T-helper 1 cell treated with Interleukin-12 subunit alpha and Interleukin-12 subunit beta and Interleukin-4 antibody, amounts not matched to agents 30 μg/mL and 1 μg/mL, for 36 hours (primary cell): Measurements from ENCODE around the gene WFDC1.
"Not testable (repeated sequence)": the region's sequence is repeated elsewhere in the genome, so short reads cannot be mapped to it uniquely, and the experiment has no call there.

Experiments
- H3K27ac Mint-ChIP-seq: one replicate; pipeline ENCODE4 v1.8.0; 2021; ENCODE audit warnings: mild to moderate bottlenecking, mixed read lengths
- H3K27me3 Mint-ChIP-seq: one replicate; pipeline ENCODE4 v1.8.0; 2021; ENCODE audit warnings: low read depth, mixed read lengths
- H3K36me3 Mint-ChIP-seq: one replicate; pipeline ENCODE4 v1.8.0; 2021; ENCODE audit warnings: low read depth, mixed read lengths
- H3K4me1 Mint-ChIP-seq: one replicate; pipeline ENCODE4 v1.8.0; 2021; ENCODE audit warnings: low read depth, mixed read lengths
- H3K4me3 Mint-ChIP-seq: one replicate; pipeline ENCODE4 v1.8.0; 2021; ENCODE audit warnings: mild to moderate bottlenecking, moderate library complexity, mixed read lengths
- H3K9me3 Mint-ChIP-seq: one replicate; pipeline ENCODE4 v1.8.0; 2021; ENCODE audit warnings: mixed read lengths

The WFDC1 gene

GRCh38 chr16:84339311-84339710, 44.6 kb downstream of the WFDC1 start:
- no peaks in the 10 kb centered on the region for H3K36me3 Mint-ChIP-seq
- no peak overlapping the region for H3K27ac Mint-ChIP-seq
- H3K4me3 Mint-ChIP-seq, result no peak overlapping the region
- H3K27me3 Mint-ChIP-seq, result peaks cover 8% of the 10 kb centered on the region
- peaks cover 14% of the 10 kb centered on the region for H3K9me3 Mint-ChIP-seq
- no peaks in the 10 kb centered on the region for H3K4me1 Mint-ChIP-seq

- Mint-ChIP-seq H3K36me3 (no peaks in the 10 kb centered on the region), H3K27me3 (peaks cover 8% of the 10 kb centered on the region), H3K9me3 (peaks cover 14% of the 10 kb centered on the region), H3K27ac (no peak overlapping the region), H3K4me1 (no peaks in the 10 kb centered on the region), H3K4me3 (no peak overlapping the region)
These were observed 45.1 kb downstream of the WFDC1 start for GRCh38 chr16:84339766-84340165.

- Mint-ChIP-seq H3K27me3 (peaks cover 6% of the 10 kb centered on the region), H3K4me1 (no peaks in the 10 kb centered on the region), H3K4me3 (no peak overlapping the region), H3K9me3 (peaks cover 11% of the 10 kb centered on the region), H3K27ac (no peak overlapping the region), H3K36me3 (no peaks in the 10 kb centered on the region)
These were observed 45.8 kb downstream of the WFDC1 start for GRCh38 chr16:84340325-84341040.

GRCh38 chr16:84341528-84342295, 47.0 kb downstream of the WFDC1 start:
- H3K27me3 Mint-ChIP-seq, result peaks cover 3% of the 10 kb centered on the region
- H3K36me3 Mint-ChIP-seq, result no peaks in the 10 kb centered on the region
- no peak overlapping the region for H3K27ac Mint-ChIP-seq
- no peaks in the 10 kb centered on the region for H3K4me1 Mint-ChIP-seq
- H3K4me3 Mint-ChIP-seq, result no peak overlapping the region
- peaks cover 8% of the 10 kb centered on the region for H3K9me3 Mint-ChIP-seq

- not testable (repeated sequence) for H3K36me3 Mint-ChIP-seq, H3K27ac Mint-ChIP-seq, H3K27me3 Mint-ChIP-seq, H3K4me3 Mint-ChIP-seq, H3K9me3 Mint-ChIP-seq, H3K4me1 Mint-ChIP-seq
These were observed 49.1 kb downstream of the WFDC1 start for GRCh38 chr16:84343800-84344199.

GRCh38 chr16:84344781-84345180, 50.1 kb downstream of the WFDC1 start:
- Mint-ChIP-seq H3K9me3 (no peaks in the 10 kb centered on the region), H3K4me3 (no peak overlapping the region), H3K36me3 (no peaks in the 10 kb centered on the region), H3K4me1 (no peaks in the 10 kb centered on the region), H3K27me3 (no peaks in the 10 kb centered on the region), H3K27ac (no peak overlapping the region)

GRCh38 chr16:84347161-84347560, 52.5 kb downstream of the WFDC1 start:
- H3K36me3 Mint-ChIP-seq, result no peaks in the 10 kb centered on the region
- H3K9me3 Mint-ChIP-seq, result no peaks in the 10 kb centered on the region
- H3K4me1 Mint-ChIP-seq, result no peaks in the 10 kb centered on the region
- no peak overlapping the region for H3K4me3 Mint-ChIP-seq
- no peak overlapping the region for H3K27ac Mint-ChIP-seq
- no peaks in the 10 kb centered on the region for H3K27me3 Mint-ChIP-seq

- no peaks in the 10 kb centered on the region for H3K4me1 Mint-ChIP-seq
- no peaks in the 10 kb centered on the region for H3K27me3 Mint-ChIP-seq
- no peak overlapping the region for H3K4me3 Mint-ChIP-seq
These were observed 53.8 kb downstream of the WFDC1 start for GRCh38 chr16:84348386-84348888.

GRCh38 chr16:84349862-84350684, 55.4 kb downstream of the WFDC1 start:
- H3K4me3 Mint-ChIP-seq, result no peak overlapping the region
- no peak overlapping the region for H3K27ac Mint-ChIP-seq
- H3K4me1 Mint-ChIP-seq, result no peaks in the 10 kb centered on the region
- no peaks in the 10 kb centered on the region for H3K9me3 Mint-ChIP-seq
- no peaks in the 10 kb centered on the region for H3K36me3 Mint-ChIP-seq
- no peaks in the 10 kb centered on the region for H3K27me3 Mint-ChIP-seq

More at GRCh38 chr16:84348386-84348888, 53.8 kb downstream of the WFDC1 start:
- Mint-ChIP-seq H3K27ac (no peak overlapping the region), H3K9me3 (no peaks in the 10 kb centered on the region), H3K36me3 (no peaks in the 10 kb centered on the region)

- no peaks in the 10 kb centered on the region for H3K4me1 Mint-ChIP-seq
- H3K27me3 Mint-ChIP-seq, result no peaks in the 10 kb centered on the region
- H3K9me3 Mint-ChIP-seq, result no peaks in the 10 kb centered on the region
- no peak overlapping the region for H3K27ac Mint-ChIP-seq
- no peak overlapping the region for H3K4me3 Mint-ChIP-seq
- H3K36me3 Mint-ChIP-seq, result no peaks in the 10 kb centered on the region
These were observed 56.2 kb downstream of the WFDC1 start for GRCh38 chr16:84350685-84351400.

- Mint-ChIP-seq H3K4me1 (no peaks in the 10 kb centered on the region), H3K36me3 (no peaks in the 10 kb centered on the region), H3K27ac (no peak overlapping the region), H3K9me3 (no peaks in the 10 kb centered on the region), H3K27me3 (no peaks in the 10 kb centered on the region), H3K4me3 (no peak overlapping the region)
These were observed 57.0 kb downstream of the WFDC1 start for GRCh38 chr16:84351630-84352029.

GRCh38 chr16:84354306-84354705, 59.6 kb downstream of the WFDC1 start:
- H3K9me3 Mint-ChIP-seq, result no peaks in the 10 kb centered on the region
- H3K4me3 Mint-ChIP-seq, result no peak overlapping the region
- H3K4me1 Mint-ChIP-seq, result peaks cover 9% of the 10 kb centered on the region
- H3K27ac Mint-ChIP-seq, result no peak overlapping the region
- no peaks in the 10 kb centered on the region for H3K27me3 Mint-ChIP-seq
- H3K36me3 Mint-ChIP-seq, result no peaks in the 10 kb centered on the region

- Mint-ChIP-seq H3K27me3 (no peaks in the 10 kb centered on the region), H3K36me3 (no peaks in the 10 kb centered on the region), H3K9me3 (no peaks in the 10 kb centered on the region), H3K27ac (no peak overlapping the region), H3K4me3 (no peak overlapping the region), H3K4me1 (peaks cover 18% of the 10 kb centered on the region)
These were observed 60.5 kb downstream of the WFDC1 start for GRCh38 chr16:84355149-84355548.

- Mint-ChIP-seq H3K27ac (no peak overlapping the region), H3K9me3 (no peaks in the 10 kb centered on the region), H3K4me3 (no peak overlapping the region), H3K27me3 (no peaks in the 10 kb centered on the region), H3K4me1 (peaks cover 26% of the 10 kb centered on the region), H3K36me3 (peaks cover 4% of the 10 kb centered on the region)
These were observed 61.5 kb downstream of the WFDC1 start for GRCh38 chr16:84356176-84356575.
